Measurements from ENCODE around the gene SAYSD1.

Gene SAYSD1

GRCh38 chr6:39108041-39108839 lies 6.7 kb downstream of the SAYSD1 start:
- DNase-seq (ENCODE audit: insufficient read length, low spot score) = no peak
- FAIRE-seq = no peak
- TF ChIP-seq, protein P1, sequence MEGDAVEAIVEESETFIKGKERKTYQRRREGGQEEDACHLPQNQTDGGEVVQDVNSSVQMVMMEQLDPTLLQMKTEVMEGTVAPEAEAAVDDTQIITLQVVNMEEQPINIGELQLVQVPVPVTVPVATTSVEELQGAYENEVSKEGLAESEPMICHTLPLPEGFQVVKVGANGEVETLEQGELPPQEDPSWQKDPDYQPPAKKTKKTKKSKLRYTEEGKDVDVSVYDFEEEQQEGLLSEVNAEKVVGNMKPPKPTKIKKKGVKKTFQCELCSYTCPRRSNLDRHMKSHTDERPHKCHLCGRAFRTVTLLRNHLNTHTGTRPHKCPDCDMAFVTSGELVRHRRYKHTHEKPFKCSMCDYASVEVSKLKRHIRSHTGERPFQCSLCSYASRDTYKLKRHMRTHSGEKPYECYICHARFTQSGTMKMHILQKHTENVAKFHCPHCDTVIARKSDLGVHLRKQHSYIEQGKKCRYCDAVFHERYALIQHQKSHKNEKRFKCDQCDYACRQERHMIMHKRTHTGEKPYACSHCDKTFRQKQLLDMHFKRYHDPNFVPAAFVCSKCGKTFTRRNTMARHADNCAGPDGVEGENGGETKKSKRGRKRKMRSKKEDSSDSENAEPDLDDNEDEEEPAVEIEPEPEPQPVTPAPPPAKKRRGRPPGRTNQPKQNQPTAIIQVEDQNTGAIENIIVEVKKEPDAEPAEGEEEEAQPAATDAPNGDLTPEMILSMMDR (IDR thresholded peaks at IDR 0.05; ENCODE audit: insufficient read depth, missing control alignments) = no peak

DNA sequence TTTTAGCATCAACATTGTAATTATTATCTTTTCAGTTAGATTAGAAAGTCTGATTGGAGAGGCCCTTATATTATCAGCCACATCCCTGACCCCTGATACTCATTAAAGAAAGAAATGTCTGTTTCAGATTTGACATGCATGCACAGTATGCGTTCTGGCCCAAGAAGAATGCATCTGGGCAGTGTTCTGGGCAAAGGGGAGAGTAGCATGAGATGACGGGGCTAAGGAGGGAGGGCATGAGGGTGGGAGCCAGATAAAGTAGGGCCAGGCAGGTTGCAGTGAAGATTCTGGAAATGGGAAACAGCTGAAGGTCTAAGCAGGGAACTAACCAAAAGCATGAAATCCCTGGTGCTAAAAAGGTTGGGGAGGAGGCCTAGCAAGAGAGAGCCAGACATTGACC lies 7.3 kb downstream of the SAYSD1 start:
- DNase-seq (ENCODE audit: insufficient read length, low spot score) (no peak), FAIRE-seq (no peak)
- TF ChIP-seq, protein P1 (IDR thresholded peaks at IDR 0.05; ENCODE audit: insufficient read depth, missing control alignments) = no peak

GRCh38 chr6:39107034-39107433 lies 8.0 kb downstream of the SAYSD1 start:
- TF ChIP-seq, protein P1 (IDR thresholded peaks at IDR 0.05; ENCODE audit: insufficient read depth, missing control alignments) = no peak
- DNase-seq (ENCODE audit: insufficient read length, low spot score) = no peak
- no peak for FAIRE-seq

- TF ChIP-seq, protein P1 (IDR thresholded peaks at IDR 0.05; ENCODE audit: insufficient read depth, missing control alignments) = no peak
- DNase-seq (ENCODE audit: insufficient read length, low spot score) (no peak), FAIRE-seq (no peak)
Measured at GRCh38 chr6:39104528-39104927, 10.5 kb downstream of the SAYSD1 start.

DNA sequence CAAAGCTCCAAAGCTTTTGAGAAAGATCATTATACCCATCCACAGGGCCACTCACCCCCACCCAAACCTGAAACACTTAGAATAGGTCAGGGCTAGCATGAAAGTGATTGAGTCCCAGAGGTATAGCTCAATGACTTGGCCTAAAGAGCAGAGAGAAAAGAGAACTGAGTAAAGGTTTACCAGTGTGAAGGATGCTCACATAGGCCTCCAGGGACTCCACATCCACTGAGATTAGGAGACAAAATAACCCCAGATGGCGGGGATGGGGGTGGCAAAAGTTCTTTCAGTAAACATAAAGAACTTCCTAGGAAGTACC lies 12.2 kb downstream of the SAYSD1 start:
- FAIRE-seq = no peak
- no peak for DNase-seq (ENCODE audit: insufficient read length, low spot score)
- TF ChIP-seq, protein P1 (IDR thresholded peaks at IDR 0.05; ENCODE audit: insufficient read depth, missing control alignments) = no peak

DNA sequence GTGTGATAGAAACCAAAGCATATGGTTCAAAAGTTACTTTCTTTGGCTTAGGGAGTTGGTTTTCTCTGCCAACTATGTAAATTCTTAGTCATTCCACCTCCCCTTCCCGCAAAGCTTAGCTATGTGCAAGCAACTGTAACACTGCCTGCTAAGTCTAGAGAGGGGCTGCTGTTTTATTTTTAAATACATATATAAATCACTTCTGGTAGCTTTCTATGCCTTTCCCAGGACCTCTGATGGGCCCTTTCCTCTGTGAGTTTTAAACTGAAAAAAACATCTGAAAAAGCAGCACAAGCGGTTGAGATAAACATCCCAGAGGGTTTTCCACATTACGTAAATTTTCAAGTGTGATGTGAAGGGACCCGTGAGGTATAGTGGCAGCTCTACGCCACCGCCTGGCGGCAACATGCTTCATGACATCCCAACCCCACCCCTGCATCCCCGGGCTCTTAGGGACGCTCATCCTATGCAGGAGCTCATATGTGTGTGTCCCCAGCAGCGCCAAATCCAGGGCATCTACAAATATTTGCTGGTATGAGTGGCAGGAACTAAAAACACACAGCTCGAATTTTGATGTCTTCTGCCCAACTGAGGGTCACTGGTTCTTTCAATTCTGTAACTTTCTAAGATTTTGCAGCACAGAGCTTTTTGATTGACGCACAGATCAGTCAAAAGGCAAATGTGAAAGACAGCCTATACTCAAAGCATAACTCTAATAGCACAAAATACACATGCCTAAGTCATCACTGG lies 12.7 kb downstream of the SAYSD1 start:
- TF ChIP-seq, protein P1 (IDR thresholded peaks at IDR 0.05; ENCODE audit: insufficient read depth, missing control alignments) = no peak
- no peak for DNase-seq (ENCODE audit: insufficient read length, low spot score)
- no peak for FAIRE-seq

DNA sequence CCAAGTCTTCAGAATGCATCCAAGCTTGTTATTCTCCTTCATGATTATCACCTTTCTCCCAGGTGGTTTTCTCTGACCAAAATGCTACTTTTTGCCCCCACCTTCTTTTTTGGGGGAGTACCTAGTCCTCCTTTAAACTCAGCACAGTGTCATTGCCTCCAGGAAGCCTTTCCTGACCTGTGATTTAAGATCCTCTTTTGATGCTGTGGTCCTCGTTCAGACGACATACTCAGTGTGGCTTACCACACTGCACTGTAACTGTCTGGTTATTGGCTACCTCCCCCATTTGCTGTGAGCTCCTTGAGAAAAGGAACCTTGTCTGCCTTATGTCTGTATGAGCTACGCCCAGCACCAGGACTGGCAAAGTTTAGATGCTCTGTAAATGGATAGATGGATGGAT lies 14.6 kb downstream of the SAYSD1 start:
- no peak for DNase-seq (ENCODE audit: insufficient read length, low spot score)
- no peak for FAIRE-seq
- TF ChIP-seq, protein P1 (IDR thresholded peaks at IDR 0.05; ENCODE audit: insufficient read depth, missing control alignments) = no peak
